A204.1 (cell line): ENCODE data around the gene SPPL2A.
"Not testable (repeated sequence)": the region's sequence is repeated elsewhere in the genome, so short reads cannot be mapped to it uniquely, and the experiment has no call there.

Source experiments
- FAIRE-seq: peaks from 2 replicates; lab custom pipeline; 2012; peaks lifted over from hg19 to GRCh38; lab: Jason Lieb, UNC

SPPL2A gene

GRCh38 chr15:50767332-50767861, 1.9 kb upstream of the SPPL2A start:
- FAIRE-seq = no peak

GRCh38 chr15:50764461-50765194, 878 bp downstream of the SPPL2A start:
- FAIRE-seq = no peak

GRCh38 chr15:50758712-50759205, 6.7 kb downstream of the SPPL2A start:
- FAIRE-seq = no peak

- FAIRE-seq = no peak
Observed at GRCh38 chr15:50753463-50753862, 12.0 kb downstream of the SPPL2A start.

- FAIRE-seq = no peak
Observed at GRCh38 chr15:50751394-50751793, 14.1 kb downstream of the SPPL2A start.

- FAIRE-seq = no peak
Observed at GRCh38 chr15:50750227-50750705, 15.2 kb downstream of the SPPL2A start.

GRCh38 chr15:50747523-50747922, 18.0 kb downstream of the SPPL2A start:
- no peak for FAIRE-seq

GRCh38 chr15:50744601-50745000, 20.9 kb downstream of the SPPL2A start:
- FAIRE-seq = no peak

- no peak for FAIRE-seq
Observed at GRCh38 chr15:50740955-50741354, 24.6 kb downstream of the SPPL2A start.

GRCh38 chr15:50736823-50737222, 28.7 kb downstream of the SPPL2A start:
- FAIRE-seq = no peak

- FAIRE-seq = no peak
Observed at GRCh38 chr15:50735156-50735555, 30.4 kb downstream of the SPPL2A start.

GRCh38 chr15:50726315-50726714, 39.2 kb downstream of the SPPL2A start:
- FAIRE-seq = no peak

- FAIRE-seq = no peak
Observed at GRCh38 chr15:50718700-50719125, 46.8 kb downstream of the SPPL2A start.

- no peak for FAIRE-seq
Observed at GRCh38 chr15:50712018-50712417, 53.5 kb downstream of the SPPL2A start.

- no peak for FAIRE-seq
Observed at GRCh38 chr15:50710585-50710984, 54.9 kb downstream of the SPPL2A start.

- no peak for FAIRE-seq
Observed at GRCh38 chr15:50707878-50708427, 57.6 kb downstream of the SPPL2A start.

GRCh38 chr15:50702762-50703334, 62.7 kb downstream of the SPPL2A start:
- no peak for FAIRE-seq

GRCh38 chr15:50698101-50698500, 67.4 kb downstream of the SPPL2A start:
- no peak for FAIRE-seq

- FAIRE-seq = no peak
Observed at GRCh38 chr15:50697109-50697797, 68.3 kb downstream of the SPPL2A start.

- not testable (repeated sequence) for FAIRE-seq
Observed at GRCh38 chr15:50694634-50695165, 70.8 kb downstream of the SPPL2A start.

GRCh38 chr15:50687302-50687902, 78.1 kb downstream of the SPPL2A start:
- no peak for FAIRE-seq
